Left lung (tissue), 10 donors: ENCODE measurements around the gene PRDM12. TPM values are rescaled to one million over a fixed set of nuclear protein-coding genes. Genes with fewer than 3 reads are reported as not detected.
A peak's percentile ranks its signal among the peaks of the same experiment; 100 is the strongest.

ENCODE experiments used
- ATAC-seq: fragments of 200-7000 bp; cut with Tn5 transposase; one replicate; pipeline ENCODE4 v1.9.1; 2020; ENCODE audit warnings: moderate library complexity
- DNase-seq, 4 donors: peaks; one replicate each; pipeline ENCODE4 v3.0.0-alpha.2; 2013 to 2020
- H3K27ac ChIP-seq, 2 donors: fragments of 200-600 bp; sonication (generic) in 1 of 2; one replicate each; pipeline versions ENCODE4 v1.5.0 to v1.8.0; 2020 to 2021
- H3K27me3 ChIP-seq, 2 donors: fragments of 200-600 bp; sonication (generic) in 1 of 2; one replicate each; pipeline versions ENCODE4 v1.5.0 to v1.8.0; 2020 to 2021
- H3K36me3 ChIP-seq, 2 donors: fragments of 200-600 bp; sonication (generic) in 1 of 2; one replicate each; pipeline versions ENCODE4 v1.5.0 to v1.8.0; 2020 to 2021
- H3K4me1 ChIP-seq, 2 donors: fragments of 200-600 bp; one replicate each; pipeline ENCODE4 v1.8.0; 2021
- H3K4me3 ChIP-seq, 2 donors: fragments of 200-600 bp; sonication (generic) in 1 of 2; one replicate each; pipeline versions ENCODE4 v1.5.0 to v1.8.0; 2020 to 2021; ENCODE audit warnings: mild to moderate bottlenecking in 1 of 2
- H3K9me3 ChIP-seq, 2 donors: fragments of 200-600 bp; sonication (generic) in 1 of 2; one replicate each; pipeline versions ENCODE4 v1.5.0 to v1.8.0; 2020 to 2021
- intact Hi-C, 2 donors: fragments of 100-400 bp; cut with DNase I; formaldehyde crosslinking; loops; one replicate each; pipeline versions ENCODE4 v1.11.2 to v1.14.2; 2022
- polyA plus RNA-seq, 6 donors: library from polyadenylated mRNA; unstranded; fragments of 120-200 nt; gene quantifications; one replicate each; pipeline ENCODE4 v1.2.1, GENCODE V29; 2013; ENCODE audit not compliant: insufficient read length in 6 of 6
- total RNA-seq, 2 donors: library from RNA; stranded (reverse); fragmentation: NEBNext Ultra II Directional; extraction: Animal tissue kit (Norgen Biotek cat#: 25700); gene quantifications; one replicate each; pipeline ENCODE4 v1.2.1, GENCODE V29; 2021
- TF ChIP-seq, protein P1 (sequence below), 2 donors: fragments of 200-600 bp; sonication (generic) in 1 of 2; IDR thresholded peaks; one replicate each; pipeline versions ENCODE4 v1.5.0 to v1.8.0; 2021; ENCODE audit warnings: antibody characterized with exemption in 2 of 2
- donor health status: DM: no; HTN: yes; CAD: no.
- donor health status: DM: no; HTN: no; CAD: no.

Gene PRDM12
- total and polyA plus RNA-seq, 8 donors, result not detected

DNA sequence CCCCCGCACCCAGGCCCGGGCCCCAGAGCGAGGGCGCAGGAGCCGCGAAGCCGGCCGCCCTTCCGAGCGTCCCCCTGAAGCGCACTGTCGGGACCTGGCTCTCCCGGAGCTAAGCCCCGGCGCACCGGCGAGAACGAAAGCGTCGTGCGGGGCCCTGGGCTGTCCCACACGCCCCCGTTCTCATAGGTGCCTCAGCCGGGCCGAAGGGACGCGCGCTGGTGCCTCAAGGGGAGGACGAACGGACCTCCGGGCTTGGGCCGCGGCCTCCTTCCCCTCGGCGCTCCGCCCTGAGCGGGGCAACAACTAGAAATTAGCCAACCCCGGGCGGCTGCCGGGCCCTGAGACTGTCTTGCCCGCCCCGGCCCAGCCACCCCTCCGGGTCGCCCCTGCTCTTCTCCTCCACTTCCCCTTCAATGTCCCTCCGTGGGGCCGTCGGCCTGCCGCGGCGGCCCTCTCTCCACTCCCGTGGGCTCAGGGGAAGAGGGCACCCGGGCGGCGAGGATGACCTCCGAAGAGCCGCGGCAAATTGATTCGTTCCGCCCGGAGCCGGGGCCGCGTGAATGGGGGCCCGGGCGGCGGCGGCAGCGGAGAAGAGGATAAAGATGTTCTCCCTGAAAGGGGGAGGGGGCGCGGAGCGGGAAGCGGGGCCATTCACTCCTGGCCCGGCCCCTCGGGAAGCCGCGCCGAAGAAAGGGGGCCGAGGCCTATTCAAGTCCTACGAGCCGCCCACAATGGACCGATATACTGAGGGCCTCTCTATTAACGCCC is 3.5 kb upstream of the PRDM12 start:
- TF ChIP-seq, protein P1, sequence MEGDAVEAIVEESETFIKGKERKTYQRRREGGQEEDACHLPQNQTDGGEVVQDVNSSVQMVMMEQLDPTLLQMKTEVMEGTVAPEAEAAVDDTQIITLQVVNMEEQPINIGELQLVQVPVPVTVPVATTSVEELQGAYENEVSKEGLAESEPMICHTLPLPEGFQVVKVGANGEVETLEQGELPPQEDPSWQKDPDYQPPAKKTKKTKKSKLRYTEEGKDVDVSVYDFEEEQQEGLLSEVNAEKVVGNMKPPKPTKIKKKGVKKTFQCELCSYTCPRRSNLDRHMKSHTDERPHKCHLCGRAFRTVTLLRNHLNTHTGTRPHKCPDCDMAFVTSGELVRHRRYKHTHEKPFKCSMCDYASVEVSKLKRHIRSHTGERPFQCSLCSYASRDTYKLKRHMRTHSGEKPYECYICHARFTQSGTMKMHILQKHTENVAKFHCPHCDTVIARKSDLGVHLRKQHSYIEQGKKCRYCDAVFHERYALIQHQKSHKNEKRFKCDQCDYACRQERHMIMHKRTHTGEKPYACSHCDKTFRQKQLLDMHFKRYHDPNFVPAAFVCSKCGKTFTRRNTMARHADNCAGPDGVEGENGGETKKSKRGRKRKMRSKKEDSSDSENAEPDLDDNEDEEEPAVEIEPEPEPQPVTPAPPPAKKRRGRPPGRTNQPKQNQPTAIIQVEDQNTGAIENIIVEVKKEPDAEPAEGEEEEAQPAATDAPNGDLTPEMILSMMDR (IDR thresholded peaks at IDR 0.05), result no peak
- H3K36me3 ChIP-seq, result no peaks in the 10 kb centered on the region
- H3K4me3 ChIP-seq, result peak overlapping the region in 1 of 2 donors; percentile 30
- no peaks in the 10 kb centered on the region for H3K9me3 ChIP-seq
- no peak overlapping the region for H3K27ac ChIP-seq
- peaks cover 27 to 61% of the 10 kb centered on the region in 2 donors for H3K4me1 ChIP-seq
- intact Hi-C loops, result no loop called here
- ATAC-seq (peak; percentile 6), DNase-seq (peak in 1 of 4 donors; percentile 69)
- H3K27me3 ChIP-seq, result peaks cover 97 to 100% of the 10 kb centered on the region in 2 donors

DNA sequence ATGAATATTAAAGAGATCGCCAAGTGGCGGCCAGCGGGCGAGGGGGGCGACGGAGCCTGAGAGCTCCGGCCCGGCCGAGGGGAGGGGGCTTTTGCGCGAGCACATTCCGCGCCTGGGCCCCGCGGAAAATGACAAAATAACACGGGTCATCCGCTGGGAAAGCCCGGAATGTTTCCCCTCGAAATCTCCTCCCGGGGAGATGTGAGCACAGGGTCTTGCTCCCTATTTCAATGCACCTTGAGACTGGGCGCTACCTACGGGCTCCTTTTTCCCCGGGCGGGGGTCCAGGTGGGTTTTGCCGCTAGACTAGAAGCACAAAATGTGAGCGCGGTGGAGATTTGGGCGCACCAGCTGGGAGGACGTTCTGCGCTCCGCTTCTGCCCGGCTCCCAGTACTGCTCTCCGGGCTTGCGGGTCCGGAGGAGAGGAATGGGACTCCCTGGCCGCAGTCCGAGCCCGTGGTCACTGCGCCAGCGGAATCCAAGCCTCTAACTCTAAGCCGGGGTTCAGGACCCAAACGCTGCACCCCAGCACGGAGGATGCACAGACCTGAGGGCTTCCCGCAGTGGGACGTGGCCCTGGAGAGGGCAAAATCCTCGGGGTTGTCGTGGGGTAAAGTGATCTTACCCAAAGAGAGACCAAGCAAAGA is 2.8 kb upstream of the PRDM12 start:
- intact Hi-C loops, result no loop called here
- Histone ChIP-seq H3K4me1 (peaks cover 27 to 69% of the 10 kb centered on the region in 2 donors), H3K27me3 (peaks cover 98 to 100% of the 10 kb centered on the region in 2 donors), H3K36me3 (no peaks in the 10 kb centered on the region), H3K9me3 (no peaks in the 10 kb centered on the region), H3K27ac (no peak overlapping the region), H3K4me3 (no peak overlapping the region)
- DNase-seq (peak in 1 of 4 donors; percentile 71), ATAC-seq (no peak)
- TF ChIP-seq, protein P1 (IDR thresholded peaks at IDR 0.05), result no peak

DNA sequence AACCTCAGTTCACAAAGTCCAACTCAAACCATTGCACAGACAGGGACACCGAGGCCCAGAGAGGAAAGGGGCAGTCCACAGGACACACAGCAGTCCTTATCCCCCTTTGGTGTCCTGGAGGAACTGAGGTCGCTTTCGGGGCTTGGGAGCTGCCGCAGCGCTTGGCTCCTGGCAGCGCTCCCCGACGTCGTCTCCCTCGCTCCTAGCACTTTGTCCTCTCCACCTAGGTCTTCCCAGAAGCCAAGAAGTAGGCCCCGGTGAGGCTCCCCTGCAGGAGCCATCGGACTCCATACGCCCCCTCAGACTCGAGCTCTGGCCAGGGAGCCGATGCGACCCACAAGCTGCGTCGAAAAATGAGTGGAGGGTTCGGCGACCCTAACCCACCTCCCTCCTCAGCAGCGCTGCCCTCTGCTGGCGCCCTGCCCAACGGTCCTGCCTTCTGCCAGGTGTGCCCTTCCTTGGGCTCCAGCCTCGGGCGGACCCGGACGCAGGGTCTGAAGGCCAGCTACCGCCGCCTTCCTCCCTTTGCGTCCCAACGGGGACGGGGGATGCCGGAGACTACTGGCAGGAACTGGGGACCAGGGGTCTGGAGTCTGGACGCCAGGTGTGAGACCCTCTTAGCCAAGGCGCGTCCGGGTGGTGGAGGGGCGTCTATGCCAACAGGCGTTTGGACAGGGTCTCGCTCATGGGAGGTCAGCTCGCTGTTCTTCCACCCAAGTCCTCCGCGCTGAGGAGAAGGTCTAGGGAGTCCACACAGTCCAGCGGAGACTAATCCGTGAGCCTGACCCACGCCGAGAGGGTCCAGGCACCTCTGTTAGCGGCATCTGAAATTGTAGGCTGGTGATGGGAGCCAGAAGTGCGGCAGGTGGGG is 2.1 kb upstream of the PRDM12 start:
- H3K27me3 ChIP-seq, result peaks cover 99 to 100% of the 10 kb centered on the region in 2 donors
- no peak for ATAC-seq
- peak in 1 of 4 donors; percentile 68 for DNase-seq

DNA sequence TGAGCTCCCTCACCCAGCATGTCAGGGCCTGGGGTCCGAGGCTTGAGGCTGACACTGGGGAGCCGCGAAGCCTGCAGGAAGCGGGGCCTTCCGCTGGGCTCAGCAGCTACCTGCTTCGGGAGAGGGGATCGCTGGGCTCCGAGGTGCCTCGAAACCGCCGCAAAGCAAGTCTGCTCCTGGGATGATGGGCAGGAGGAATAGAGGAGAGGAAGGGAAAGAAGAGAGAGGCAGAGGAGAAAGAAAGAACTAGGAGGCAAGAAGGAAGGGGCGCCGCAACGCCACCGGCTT is 1.5 kb upstream of the PRDM12 start:
- Histone ChIP-seq H3K4me1 (peaks cover 27 to 71% of the 10 kb centered on the region in 2 donors), H3K27ac (no peak overlapping the region), H3K27me3 (peaks cover 99 to 100% of the 10 kb centered on the region in 2 donors), H3K36me3 (no peaks in the 10 kb centered on the region), H3K9me3 (no peaks in the 10 kb centered on the region), H3K4me3 (no peak overlapping the region)
- DNase-seq (no peak), ATAC-seq (no peak)
- intact Hi-C loops, result no loop called here
- TF ChIP-seq, protein P1 (IDR thresholded peaks at IDR 0.05), result no peak

More for the DNA sequence above, 2.1 kb upstream of the PRDM12 start:
- Histone ChIP-seq H3K27ac (no peak overlapping the region), H3K4me3 (no peak overlapping the region), H3K4me1 (peaks cover 27 to 71% of the 10 kb centered on the region in 2 donors), H3K36me3 (no peaks in the 10 kb centered on the region), H3K9me3 (no peaks in the 10 kb centered on the region)
- intact Hi-C loops, result no loop called here
- TF ChIP-seq, protein P1 (IDR thresholded peaks at IDR 0.05), result no peak
